HepG2 (cell line): ENCODE measurements around the gene POC1A. TPM values are rescaled to one million over a fixed set of nuclear protein-coding genes. Genes with fewer than 3 reads are reported as not detected.

Source experiments
- ATAC-seq: fragments of 200-7000 bp; cut with Tn5 transposase; 3 replicates; pipeline ENCODE4 v1.9.1; 2020; ENCODE audit warnings: mild to moderate bottlenecking, moderate library complexity
- BruUV-seq: library from RNA; stranded (reverse); fragments of 400-500 nt; replicated peaks from 2 replicates; lab custom pipeline; 2021; lab: Mats Ljungman, UMichigan
- CTCF ChIA-PET: fragments of 300-600 bp; formaldehyde crosslinking; extraction: SDS; loops from one replicate; lab custom pipeline; 2021; ENCODE audit warnings: low total read pairs, inconsistent platforms, low intra/inter-chr PET ratio; lab: Yijun Ruan, JAX
- POLR2A ChIA-PET: fragments of 350-600 bp; sonication (Branson Sonifier 250); formaldehyde crosslinking; loops from one replicate; lab custom pipeline; 2020; ENCODE audit warnings: antibody characterized with exemption, inconsistent platforms; lab: Yijun Ruan, JAX
- DNase-seq: peaks from one replicate; pipeline ENCODE4 v3.0.0-alpha.2; 2015; ENCODE audit warnings: low spot score
- FAIRE-seq: peaks from 3 replicates; lab custom pipeline; 2011; peaks lifted over from hg19 to GRCh38; lab: Jason Lieb, UNC
- H2AFZ ChIP-seq: one replicate; pipeline ENCODE4 v1.6.1; 2011; ENCODE audit warnings: low read length, inconsistent platforms
- H3K27ac ChIP-seq: fragments of 300-600 bp; 3 replicates; pipeline ENCODE4 v1.8.0; 2011; ENCODE audit warnings: mixed run types, mild to moderate bottlenecking, mixed read lengths, low read length, inconsistent platforms; ENCODE audit not compliant: insufficient read depth; ENCODE audit errors: extremely low read length
- H3K27me3 ChIP-seq, 2 experiments: fragments of 200-600 bp in 1 of 2; 2 replicates in 1 of 2; 3 replicates in 1 of 2; pipeline versions ENCODE4 v1.6.0 to v1.8.0; 2011; ENCODE audit warnings: low read length in 2 of 2, mild to moderate bottlenecking in 2 of 2, moderate library complexity in 2 of 2, inconsistent platforms in 1 of 2; ENCODE audit not compliant: insufficient read depth in 2 of 2, control insufficient read depth in 1 of 2
- H3K36me3 ChIP-seq, 2 experiments: fragments of 200-600 bp in 1 of 2; replicated peaks in 1 of 2; 2 replicates in 1 of 2; 3 replicates in 1 of 2; pipeline versions ENCODE4 v1.5.1 to v1.8.0; 2011; ENCODE audit warnings: low read length in 2 of 2, inconsistent platforms in 1 of 2; ENCODE audit not compliant: insufficient read depth in 2 of 2, control insufficient read depth in 1 of 2
- H3K4me1 ChIP-seq: 2 replicates; pipeline ENCODE4 v1.5.1; 2012; ENCODE audit warnings: low read length, inconsistent platforms; ENCODE audit not compliant: insufficient read depth
- H3K4me2 ChIP-seq: 2 replicates; pipeline ENCODE4 v1.6.0; 2011; ENCODE audit warnings: low read depth, low read length, inconsistent platforms
- H3K4me3 ChIP-seq, 3 experiments: fragments of 200-600 bp in 1 of 3; sonication (generic), shearing (Covaris generic) in 1 of 3; replicated peaks in 1 of 3; 2 replicates each; pipeline ENCODE4 v1.5.1; 2011 to 2016; ENCODE audit warnings: low read length in 3 of 3, inconsistent platforms in 2 of 3, low read depth in 2 of 3, mild to moderate bottlenecking in 2 of 3, control low read depth in 1 of 3, mixed read lengths in 1 of 3; ENCODE audit not compliant: insufficient read depth in 1 of 3
- H3K79me2 ChIP-seq: one replicate; pipeline ENCODE4 v1.6.1; 2011; ENCODE audit warnings: low read length, inconsistent platforms; ENCODE audit not compliant: insufficient read depth
- H3K9ac ChIP-seq: 2 replicates; pipeline ENCODE4 v1.6.0; 2011; ENCODE audit warnings: mild to moderate bottlenecking, low read depth, low read length, inconsistent platforms; ENCODE audit not compliant: insufficient read depth
- H3K9me3 ChIP-seq: 2 replicates; pipeline ENCODE4 v1.5.1; 2012; ENCODE audit warnings: mild to moderate bottlenecking, low read length
- H4K20me1 ChIP-seq: 2 replicates; pipeline ENCODE4 v1.6.0; 2011; ENCODE audit warnings: inconsistent platforms, mild to moderate bottlenecking, low read length, moderate library complexity; ENCODE audit not compliant: insufficient read depth
- RAD51 ChIP-seq: fragments of 450-650 bp; IDR thresholded peaks from 2 replicates; pipeline ENCODE4 v1.6.1; 2016; ENCODE audit warnings: borderline replicate concordance
- SRY ChIP-seq: sonication (generic); formaldehyde crosslinking; IDR thresholded peaks from 2 replicates; pipeline ENCODE4 v1.8.0; 2022; ENCODE audit warnings: mild to moderate bottlenecking, missing genetic modification reagents
- TEAD2 ChIP-seq: sonication (generic); formaldehyde crosslinking; IDR thresholded peaks from 2 replicates; pipeline ENCODE4 v1.9.0; 2021; ENCODE audit warnings: missing genetic modification reagents
- TERF1 ChIP-seq: sonication (generic); formaldehyde crosslinking; IDR thresholded peaks from 2 replicates; pipeline ENCODE4 v1.8.0; 2022; ENCODE audit warnings: mild to moderate bottlenecking, missing genetic modification reagents, moderate library complexity
- ZFP36 ChIP-seq: fragments of 150-350 bp; IDR thresholded peaks from 2 replicates; pipeline ENCODE4 v1.6.1; 2018; ENCODE audit warnings: borderline replicate concordance, low read length, low read depth; ENCODE audit not compliant: partially characterized antibody
- ZFYVE20 ChIP-seq: sonication (generic); formaldehyde crosslinking; IDR thresholded peaks from 2 replicates; pipeline ENCODE4 v1.8.0; 2023; ENCODE audit warnings: low read depth, mild to moderate bottlenecking, moderate library complexity, missing genetic modification reagents, borderline replicate concordance
- ZNF274 ChIP-seq: sonication (generic); formaldehyde crosslinking; IDR thresholded peaks from 2 replicates; pipeline ENCODE4 v1.5.1; 2020; ENCODE audit warnings: mild to moderate bottlenecking, missing genetic modification reagents
- ZNF354B ChIP-seq: sonication (generic); formaldehyde crosslinking; IDR thresholded peaks from 2 replicates; pipeline ENCODE4 v1.8.0; 2022; ENCODE audit warnings: mild to moderate bottlenecking, missing genetic modification reagents
- WGBS: methylation state at CpG from one replicate; pipeline ENCODE4 v1.1.6; 2017; ENCODE audit warnings: low lambda C conversion rate; 5-methylcytosine and 5-hydroxymethylcytosine counted together
- in situ Hi-C: cut with HindIII; loops from 2 replicates; pipeline ENCODE4 v1.10.0; 2017; ENCODE audit warnings: low pct_unique_long_range_greater_than_20kb; ENCODE audit not compliant: extremely low pct_ligation_motif_present
- intact Hi-C: fragments of 100-400 bp; cut with micrococcal nuclease; formaldehyde crosslinking; loops from one replicate; pipeline ENCODE4 v1.10.0; 2022; ENCODE audit not compliant: unreplicated experiment
- polyA plus RNA-seq, 8 experiments: library from polyadenylated mRNA; depleted of rRNA in 3 of 8; stranded (reverse) in 7 of 8; unstranded in 1 of 8; fragments of >200 nt; fragmentation: Illumina TruSeq in 4 of 8; extraction: Trizol in 4 of 8; gene quantifications; 2 replicates each; pipeline versions ENCODE4 v1.2.1 to v1.2.3, GENCODE V29; 2011 to 2016; ENCODE audit warnings: low read depth in 4 of 8, missing spikeins in 1 of 8, mixed read lengths in 1 of 8; ENCODE audit not compliant: insufficient read depth in 1 of 8
- total RNA-seq, 5 experiments: library from RNA; depleted of rRNA; stranded (reverse); fragments of >200 nt; fragmentation: Illumina TruSeq; extraction: Trizol; gene quantifications; 2 replicates each; pipeline ENCODE4 v1.2.3, GENCODE V29; 2016; ENCODE audit warnings: low read depth in 1 of 5
- TF ChIP-seq, protein P1 (sequence below): IDR thresholded peaks from 2 replicates; pipeline ENCODE4 v1.6.1; 2016; ENCODE audit warnings: missing compliant biosample characterization, missing genetic modification reagents, borderline replicate concordance

Gene POC1A
- total and polyA plus RNA-seq, 2 of the 13 experiments (the other 11 are each of a cell fraction or from before 2014, with no cell fraction given) = 14.6 to 20.0 TPM

DNA sequence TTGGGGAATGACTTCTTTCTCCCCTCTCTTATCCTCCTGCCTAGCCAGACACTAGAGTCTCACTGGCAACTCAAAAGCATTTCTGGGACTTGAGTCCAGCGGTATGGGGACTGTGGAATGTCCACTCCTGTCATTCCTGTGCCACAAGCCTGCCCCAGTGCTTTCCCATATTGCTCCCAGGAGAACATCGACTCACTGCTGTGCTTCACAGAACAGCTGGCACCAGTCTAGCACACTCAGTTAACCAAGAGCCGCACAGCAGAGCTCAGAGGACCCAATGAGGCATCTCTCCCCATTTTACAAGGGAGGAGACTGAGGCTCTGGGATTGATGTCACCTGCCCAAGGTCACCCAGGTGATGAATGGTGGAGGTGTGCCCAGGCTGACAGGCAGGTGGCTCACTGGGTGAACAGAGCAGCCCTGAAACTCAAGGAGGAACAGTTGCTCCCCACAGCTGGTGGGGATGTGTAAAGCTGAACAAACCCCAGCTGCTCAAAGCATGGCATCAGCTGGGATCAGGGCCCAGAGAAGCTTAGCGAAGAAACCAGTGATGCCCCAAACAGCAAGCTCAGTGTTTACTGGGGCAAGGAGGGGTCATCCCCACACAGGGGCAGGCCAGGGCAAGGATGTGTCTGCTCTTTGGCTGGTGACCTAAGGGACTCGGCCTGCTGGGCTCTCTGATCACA, 62.5 kb downstream of the POC1A start:
- 83% methylated on average over 3 of the region's 5 CpGs for WGBS
- Histone ChIP-seq H3K4me3 (no peak overlapping the region), H3K9me3 (no peaks in the 10 kb centered on the region), H3K4me1 (peaks cover 50% of the 10 kb centered on the region)
- no peak for FAIRE-seq
- TF ChIP-seq ZFP36 (no peak), ZNF354B (no peak), TERF1 (no peak), ZNF274 (CRISPR knock-in tag) (no peak), ZFYVE20 (no peak), TEAD2 (no peak), SRY (no peak), RAD51 (no peak)
- TF ChIP-seq, protein P1, sequence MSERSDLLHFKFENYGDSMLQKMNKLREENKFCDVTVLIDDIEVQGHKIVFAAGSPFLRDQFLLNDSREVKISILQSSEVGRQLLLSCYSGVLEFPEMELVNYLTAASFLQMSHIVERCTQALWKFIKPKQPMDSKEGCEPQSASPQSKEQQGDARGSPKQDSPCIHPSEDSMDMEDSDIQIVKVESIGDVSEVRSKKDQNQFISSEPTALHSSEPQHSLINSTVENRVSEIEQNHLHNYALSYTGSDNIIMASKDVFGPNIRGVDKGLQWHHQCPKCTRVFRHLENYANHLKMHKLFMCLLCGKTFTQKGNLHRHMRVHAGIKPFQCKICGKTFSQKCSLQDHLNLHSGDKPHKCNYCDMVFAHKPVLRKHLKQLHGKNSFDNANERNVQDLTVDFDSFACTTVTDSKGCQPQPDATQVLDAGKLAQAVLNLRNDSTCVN (CRISPR knock-in tag) = no peak
- TF ChIP-seq, all 625 proteins: peak for 0
- Histone ChIP-seq H3K27ac (no peak overlapping the region), H3K4me2 (no peak overlapping the region), H3K79me2 (no peaks in the 10 kb centered on the region), H2AFZ (no peak overlapping the region), H4K20me1 (no peaks in the 10 kb centered on the region), H3K36me3 (peaks cover 0 to 27% of the 10 kb centered on the region in 2 experiments; a peak in 3 of 5 replicates), H3K27me3 (no peaks in the 10 kb centered on the region), H3K9ac (no peak overlapping the region)
- ATAC-seq (no peak), DNase-seq (no peak)
- ChIA-PET CTCF (no interaction called here), POLR2A (no interaction called here)
- in situ Hi-C loops (no loop called here), intact Hi-C loops (no loop called here)
- BruUV-seq = no TSS peak
